ENCODE measurements around the gene PRM1.

PRM1 gene, protein sequence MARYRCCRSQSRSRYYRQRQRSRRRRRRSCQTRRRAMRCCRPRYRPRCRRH

DNA sequence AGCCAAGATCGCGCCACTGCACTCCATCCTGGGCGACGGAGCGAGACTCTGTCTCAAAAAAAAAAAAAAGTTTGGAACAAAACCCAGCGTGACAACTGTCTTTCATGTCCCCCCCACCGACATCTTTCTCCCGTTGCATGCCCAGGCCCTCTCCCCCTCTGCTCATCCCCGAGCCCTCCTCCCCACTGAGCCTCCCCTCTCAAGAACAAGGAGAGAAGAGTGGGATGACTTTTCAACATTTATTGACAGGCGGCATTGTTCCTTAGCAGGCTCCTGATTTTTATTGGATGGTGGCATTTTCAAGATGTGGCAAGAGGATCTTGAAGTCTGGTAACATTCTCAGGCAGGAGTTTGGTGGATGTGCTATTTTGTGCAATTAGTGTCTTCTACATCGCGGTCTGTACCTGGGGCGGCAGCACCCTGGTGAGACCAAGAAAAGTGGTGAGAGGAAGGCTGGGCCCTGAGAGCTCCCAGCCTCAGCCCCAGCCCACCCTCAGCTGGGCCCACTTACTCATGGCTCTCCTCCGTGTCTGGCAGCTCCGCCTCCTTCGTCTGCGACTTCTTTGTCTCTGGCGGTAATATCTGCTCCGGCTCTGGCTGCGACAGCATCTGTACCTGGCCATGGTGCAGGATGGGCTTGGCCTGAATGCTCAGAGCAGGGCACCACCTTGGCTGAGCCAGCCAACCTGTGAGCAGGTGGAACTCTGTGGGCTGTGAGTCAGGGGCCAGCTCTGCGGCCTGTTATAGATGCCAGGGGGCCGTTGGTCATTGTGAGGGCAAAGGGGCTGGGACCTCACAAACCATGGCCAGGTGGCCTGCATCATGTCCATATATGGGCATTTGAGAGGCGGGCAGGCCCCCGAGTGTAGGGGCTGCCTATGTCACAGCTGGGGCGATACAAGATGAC is at the start of gene PRM1:
Gene PRM1, minus strand, starts transcription at position 715 of the 907 bp plus-strand sequence. Its CDS starts 92 bp downstream, at position 623.
- DNase-seq (ENCODE audit: low read depth): no peak

DNA sequence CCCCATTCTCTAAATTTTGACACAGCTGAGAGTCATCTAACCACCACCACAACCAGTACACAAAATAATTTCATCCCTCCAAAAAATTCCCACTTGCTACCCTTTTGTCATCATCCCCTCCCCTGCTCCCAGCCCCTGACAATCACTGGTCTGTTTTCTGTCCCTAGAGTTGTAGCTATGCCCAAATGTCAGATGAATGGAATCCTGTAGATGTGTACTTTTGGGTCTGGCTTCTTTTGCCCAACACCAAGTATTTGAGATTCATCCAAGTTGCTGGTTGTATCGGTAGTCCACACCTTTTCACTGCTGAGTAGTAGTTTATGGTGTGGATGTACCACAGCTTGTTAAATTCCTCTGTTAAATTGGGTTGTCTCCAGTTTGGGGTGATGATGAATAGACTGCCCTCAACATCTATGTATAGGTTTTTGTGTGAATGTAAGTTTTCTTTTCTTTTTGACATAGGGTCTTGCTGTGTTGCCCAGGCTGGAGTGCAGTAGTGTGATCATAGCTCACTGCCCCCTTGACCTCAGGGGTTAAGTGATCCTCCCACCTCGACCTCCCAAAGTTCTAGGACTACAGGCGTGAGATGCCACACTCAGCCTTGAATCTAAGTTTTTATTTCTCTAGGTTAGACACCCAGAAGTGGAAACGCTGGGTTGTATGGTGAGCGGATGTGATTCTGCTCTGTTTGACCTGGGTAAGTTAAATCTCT is 49.6 kb upstream of the PRM1 start:
- DNase-seq (ENCODE audit: low read depth): no peak

DNA sequence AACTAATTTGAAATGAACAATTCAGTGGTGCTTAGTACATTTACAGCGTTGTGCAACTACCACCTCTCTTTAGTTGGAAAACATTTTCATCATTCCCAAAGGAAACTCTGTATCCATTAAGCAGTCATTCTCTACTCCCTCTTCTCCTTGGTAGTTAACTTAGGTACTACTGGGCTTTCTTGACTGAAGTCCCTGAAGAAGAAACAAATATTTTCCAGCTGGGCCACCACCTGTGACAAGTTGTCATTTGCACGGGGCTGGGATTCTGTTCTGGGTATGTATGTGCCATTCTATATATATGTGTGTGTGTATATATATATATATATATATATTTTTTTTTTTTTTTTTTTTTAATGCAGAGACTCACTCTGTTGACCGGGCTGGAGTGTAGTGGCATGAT is 48.8 kb upstream of the PRM1 start:
- DNase-seq (ENCODE audit: low read depth): no peak

- DNase-seq (ENCODE audit: low read depth): peak; percentile 52
Observed at GRCh38 chr16:11329071-11329491, 48.0 kb upstream of the PRM1 start.

DNA sequence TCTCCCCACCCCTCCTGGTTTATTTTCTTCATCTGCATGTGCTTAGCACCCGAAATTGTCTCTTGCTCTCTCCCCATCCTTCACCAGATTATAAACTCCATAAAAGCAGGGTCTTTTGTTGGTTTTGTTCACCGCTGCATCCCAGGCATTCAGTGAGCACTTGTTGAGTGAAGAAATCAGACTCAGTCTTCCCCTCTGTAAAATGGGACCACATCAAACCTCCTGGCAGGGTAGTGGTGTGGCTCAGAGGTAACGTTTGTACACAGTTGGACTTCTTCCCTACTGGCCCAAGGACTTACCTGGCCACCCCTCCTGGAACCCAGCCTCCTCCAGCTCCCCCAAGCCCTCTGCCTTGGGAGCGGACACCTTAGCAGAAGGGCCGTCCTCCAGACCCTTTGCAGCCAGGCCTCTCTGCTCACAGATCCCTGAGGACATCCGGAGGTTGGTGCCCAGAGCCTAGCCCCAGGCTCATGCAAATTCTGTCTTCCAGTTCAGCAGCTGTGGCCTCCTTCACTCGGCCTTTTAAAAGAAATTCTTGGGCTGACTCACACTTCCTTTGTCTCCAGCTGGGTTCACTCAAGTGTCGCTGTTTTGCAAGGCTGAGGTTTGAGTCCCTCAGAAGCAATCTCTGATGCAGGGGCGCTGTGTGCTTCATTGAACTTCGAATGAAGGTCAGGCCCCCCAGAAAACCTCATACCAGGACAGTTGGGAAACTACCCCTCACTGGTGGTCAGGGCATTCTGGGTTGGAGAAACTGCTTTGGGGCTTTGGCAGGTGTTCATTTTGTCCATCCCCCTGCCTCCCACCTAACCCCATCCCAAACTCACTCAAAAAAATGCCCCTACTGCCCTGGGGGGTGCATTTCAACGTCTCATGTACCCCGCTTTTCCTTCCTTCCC is 47.3 kb upstream of the PRM1 start:
- DNase-seq (ENCODE audit: low read depth): peak; percentile 92

GRCh38 chr16:11327277-11328171 is 46.4 kb upstream of the PRM1 start:
- DNase-seq (ENCODE audit: low read depth): no peak

- DNase-seq (ENCODE audit: low read depth): no peak
Observed at GRCh38 chr16:11326737-11327276, 45.7 kb upstream of the PRM1 start.

GRCh38 chr16:11326084-11326736 is 45.1 kb upstream of the PRM1 start:
- DNase-seq (ENCODE audit: low read depth): no peak

GRCh38 chr16:11325404-11326083 is 44.4 kb upstream of the PRM1 start:
- no peak for DNase-seq (ENCODE audit: low read depth)

GRCh38 chr16:11323551-11324336 is 42.6 kb upstream of the PRM1 start:
- no peak for DNase-seq (ENCODE audit: low read depth)

GRCh38 chr16:11322823-11323222 is 41.7 kb upstream of the PRM1 start:
- DNase-seq (ENCODE audit: low read depth): no peak

DNA sequence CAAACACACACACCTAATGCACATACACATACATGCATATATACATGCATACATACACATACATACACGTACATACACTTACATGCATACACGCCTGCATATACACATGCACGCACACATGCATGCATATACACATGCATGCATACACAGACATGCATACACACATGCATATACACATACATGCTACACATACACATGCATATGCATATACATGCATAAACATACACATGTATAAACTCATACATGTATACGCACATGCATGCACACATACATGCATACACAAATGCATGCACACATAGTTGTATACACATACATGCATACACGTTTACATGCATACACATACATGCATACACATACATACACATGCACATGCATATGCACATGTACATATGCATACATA is 40.5 kb upstream of the PRM1 start:
- no peak for DNase-seq (ENCODE audit: low read depth)

GRCh38 chr16:11320170-11320569 is 39.0 kb upstream of the PRM1 start:
- DNase-seq (ENCODE audit: low read depth): no peak

DNA sequence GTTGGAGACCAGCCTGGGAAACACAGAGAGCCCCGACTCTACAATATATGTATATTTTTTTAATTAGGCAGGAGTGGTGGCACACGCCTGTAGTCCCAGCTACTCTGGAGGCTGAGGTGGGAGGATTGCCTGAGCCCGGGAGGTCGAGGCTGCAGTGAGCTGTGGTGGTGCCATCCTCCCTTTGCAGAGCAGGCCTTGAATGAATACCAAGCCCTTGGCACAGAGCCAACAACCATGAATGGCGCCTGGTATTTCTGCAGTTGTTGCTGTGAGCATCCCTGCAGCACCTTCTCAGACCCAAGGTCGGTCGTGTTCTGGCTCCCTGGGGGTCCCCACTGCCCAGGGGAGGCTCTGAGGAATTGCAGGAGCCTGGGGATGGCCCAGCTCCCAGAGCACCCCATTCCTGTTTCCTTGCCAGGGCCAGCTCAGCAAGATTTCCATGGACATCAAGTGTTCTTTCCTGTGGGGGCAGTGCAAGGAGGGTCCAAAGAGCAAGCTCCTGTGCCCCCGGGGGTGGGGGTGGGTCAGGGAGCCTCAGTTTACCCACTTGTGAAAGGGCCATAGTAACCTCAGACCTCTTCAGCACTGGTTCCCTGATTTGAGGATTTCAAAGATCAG is 38.5 kb upstream of the PRM1 start:
- no peak for DNase-seq (ENCODE audit: low read depth)

DNA sequence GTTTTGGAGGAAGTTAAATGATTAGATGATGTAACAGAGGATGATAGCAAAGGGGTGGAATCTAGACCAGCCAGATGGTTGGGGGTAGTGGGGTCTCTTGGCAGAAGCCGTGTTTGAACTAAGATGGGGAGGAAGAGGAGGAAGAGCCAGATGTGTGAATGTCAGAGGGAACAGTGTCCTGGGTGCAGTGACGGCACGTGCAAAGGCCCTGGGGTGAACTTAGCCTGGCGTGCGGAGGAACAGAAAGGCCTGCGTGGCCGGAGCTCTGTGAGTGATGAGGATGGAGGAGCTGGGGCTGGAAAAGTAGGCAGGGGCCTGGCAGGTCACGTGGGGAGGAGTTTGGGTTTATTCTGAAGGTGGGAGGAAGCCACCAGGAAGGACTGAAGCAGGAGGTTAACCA is 37.7 kb upstream of the PRM1 start:
- DNase-seq (ENCODE audit: low read depth): no peak

DNA sequence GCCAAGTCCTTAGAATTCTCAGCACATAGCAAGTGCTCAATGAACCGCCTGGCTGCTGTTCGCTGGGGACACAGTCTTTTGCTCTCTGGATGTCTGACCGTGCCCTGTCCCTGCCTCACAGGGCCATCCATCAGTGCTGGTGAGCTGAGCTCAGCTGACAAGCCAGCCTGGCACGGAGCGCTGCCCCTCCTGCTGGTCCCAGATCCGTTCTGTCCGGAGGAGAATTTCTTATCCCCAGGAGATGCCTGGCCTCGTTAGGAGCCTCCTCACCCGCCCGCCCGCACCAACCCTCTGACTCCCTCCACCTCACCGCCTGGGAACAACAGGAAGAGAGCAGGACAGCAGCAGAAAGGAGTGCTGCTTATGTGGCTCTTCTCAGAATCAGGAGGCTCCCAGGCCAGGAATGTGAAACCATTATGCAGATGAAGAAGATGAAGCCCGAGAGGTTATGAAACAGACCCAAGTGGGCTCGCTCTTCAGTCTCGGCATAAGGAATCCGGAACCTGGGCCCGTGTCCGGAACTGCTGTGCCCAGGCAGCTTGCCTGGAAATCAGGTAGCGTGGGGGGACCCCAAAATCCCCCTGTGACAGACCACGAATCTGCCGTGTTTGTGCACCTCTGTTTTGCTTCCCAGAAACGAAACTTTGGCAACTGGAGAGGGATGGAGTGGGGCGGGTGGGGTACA is 35.3 kb upstream of the PRM1 start:
- no peak for DNase-seq (ENCODE audit: low read depth)

DNA sequence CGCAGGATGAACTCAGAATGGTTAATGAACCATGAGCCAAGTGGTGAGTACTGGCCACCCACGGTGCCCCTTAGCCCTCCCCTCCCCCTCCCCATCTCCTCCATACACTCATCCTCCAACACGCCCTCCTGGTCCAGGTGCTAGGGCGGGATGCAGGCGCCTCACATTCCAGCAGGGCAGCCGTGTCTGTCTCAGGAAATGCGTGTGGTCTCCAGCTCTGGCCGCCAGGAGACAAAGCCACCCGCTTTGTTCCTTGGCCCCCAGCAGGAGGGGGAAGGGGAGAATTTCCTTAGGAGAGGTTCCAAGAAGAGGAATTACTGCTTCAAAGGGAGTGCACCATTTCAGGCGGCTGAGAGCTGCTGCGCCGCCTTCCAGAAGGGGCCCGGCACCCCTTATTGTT is 34.4 kb upstream of the PRM1 start:
- DNase-seq (ENCODE audit: low read depth): peak; percentile 61
